Testis (tissue), 3 donors: ENCODE measurements around the gene AFAP1. TPM values are rescaled to one million over a fixed set of nuclear protein-coding genes. Genes with fewer than 3 reads are reported as not detected.
"Not testable (repeated sequence)": the region's sequence is repeated elsewhere in the genome, so short reads cannot be mapped to it uniquely, and the experiment has no call there.

Source experiments
- DNase-seq: peaks from one replicate; pipeline ENCODE4 v3.0.0-alpha.2; 2019
- H3K27ac ChIP-seq, 2 donors: fragments of 200-600 bp; sonication (generic); one replicate each; pipeline ENCODE4 v1.5.1; 2019
- H3K27me3 ChIP-seq: fragments of 200-600 bp; sonication (generic); one replicate; pipeline ENCODE4 v1.5.1; 2019
- H3K36me3 ChIP-seq: fragments of 200-600 bp; sonication (generic); one replicate; pipeline ENCODE4 v1.5.1; 2017; ENCODE audit warnings: low read depth; ENCODE audit errors: missing control alignments
- H3K4me1 ChIP-seq: fragments of 200-600 bp; sonication (generic); one replicate; pipeline ENCODE4 v1.5.1; 2019
- H3K4me3 ChIP-seq, 2 donors: fragments of 200-600 bp; sonication (generic); one replicate each; pipeline ENCODE4 v1.5.1; 2017 to 2019
- H3K9me3 ChIP-seq: fragments of 200-600 bp; sonication (generic); one replicate; pipeline ENCODE4 v1.5.1; 2017
- CTCF ChIP-seq, 3 experiments: fragments of 450-650 bp in 2 of 3; fragments of 200-600 bp in 1 of 3; sonication (generic) in 1 of 3; IDR thresholded peaks; one replicate each; pipeline ENCODE4 v1.5.1; 2016 to 2019; ENCODE audit warnings: antibody characterized with exemption in 3 of 3, mild to moderate bottlenecking in 2 of 3, moderate library complexity in 1 of 3
- POLR2A ChIP-seq: fragments of 450-650 bp; IDR thresholded peaks from one replicate; pipeline ENCODE4 v1.6.1; 2017; ENCODE audit warnings: antibody characterized with exemption, mild to moderate bottlenecking, moderate library complexity
- WGBS, 2 donors: methylation state at CpG; one replicate each; pipeline ENCODE4 v1.1.5; 2018; 5-methylcytosine and 5-hydroxymethylcytosine counted together
- intact Hi-C: fragments of 100-400 bp; cut with DNase I; formaldehyde crosslinking; loops from one replicate; pipeline ENCODE4 v1.15.1; 2023; ENCODE audit warnings: low total_unique reads
- polyA plus RNA-seq: library from polyadenylated mRNA; stranded (reverse); fragments of 350-450 nt; fragmentation: Illumina TruSeq; extraction: RNeasy Lipid Tissue Mini Kit (QIAGEN cat#74804); gene quantifications from one replicate; pipeline ENCODE4 v1.2.3, GENCODE V29; 2014; ENCODE audit warnings: low read depth, low replicate concordance; ENCODE audit not compliant: insufficient read depth
- total RNA-seq, 2 donors: library from RNA; depleted of rRNA; stranded (reverse); fragments of >200 nt; gene quantifications; one replicate each; pipeline ENCODE4 v1.2.3, GENCODE V29; 2016

AFAP1 gene
- total and polyA plus RNA-seq, 3 donors from 2014 or later, result 23.1 to 52.4 (median 51.4) TPM

DNA sequence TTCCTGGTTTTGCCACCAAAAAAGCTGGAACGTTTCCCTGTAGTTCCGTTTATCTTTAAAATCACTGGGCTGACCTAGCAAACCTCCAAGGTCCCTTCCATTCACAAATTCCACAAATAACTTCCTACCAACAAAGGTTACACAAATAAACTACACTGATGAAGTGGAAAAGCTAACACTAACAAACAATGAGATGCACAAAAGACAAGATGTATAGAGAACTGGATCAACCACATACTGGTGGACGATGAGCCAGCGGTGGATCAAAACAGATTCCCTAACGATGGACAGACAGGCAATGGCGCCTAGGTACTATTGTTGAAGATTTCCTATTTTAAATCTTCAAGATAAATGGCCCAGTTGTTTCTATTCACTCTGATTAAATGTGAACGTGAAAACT lies 15.5 kb downstream of the AFAP1 start:
- Histone ChIP-seq H3K4me1 (no peaks in the 10 kb centered on the region), H3K9me3 (no peaks in the 10 kb centered on the region), H3K36me3 (no peaks in the 10 kb centered on the region), H3K4me3 (no peak overlapping the region), H3K27ac (no peak overlapping the region), H3K27me3 (no peaks in the 10 kb centered on the region)
- WGBS, 2 donors, result 71 to 75% methylated on average over 7 of the region's 7 CpGs
- intact Hi-C loops, result no loop called here
- TF ChIP-seq POLR2A (no peak), CTCF (IDR thresholded peaks at IDR 0.05) (no peak)
- DNase-seq, result no peak

DNA sequence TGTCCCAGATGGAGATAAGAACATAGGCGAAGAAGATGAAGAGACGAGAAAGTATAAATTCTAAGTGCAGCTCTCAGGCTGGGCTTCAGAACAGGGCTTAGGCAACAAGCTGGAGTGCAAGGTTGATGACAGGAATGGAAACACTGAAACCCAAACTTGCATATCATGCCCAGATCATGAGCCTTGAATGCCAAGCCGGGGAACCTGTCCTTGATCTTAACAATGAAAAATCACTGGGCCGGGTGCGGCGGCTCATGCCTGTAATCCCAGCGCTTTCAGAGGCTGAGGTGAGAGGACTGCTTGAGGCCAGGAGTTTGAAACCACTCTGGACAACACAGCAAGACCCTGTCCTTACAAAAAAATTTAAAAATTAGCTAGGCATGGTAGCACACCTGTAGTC lies 17.2 kb downstream of the AFAP1 start:
- H3K27me3 ChIP-seq, result no peaks in the 10 kb centered on the region
- no peak overlapping the region for H3K27ac ChIP-seq
- H3K36me3 ChIP-seq, result no peaks in the 10 kb centered on the region
- TF ChIP-seq CTCF (IDR thresholded peaks at IDR 0.05), result no peak
- no peak for TF ChIP-seq POLR2A
- WGBS, 2 donors, result 80 to 90% methylated on average over 7 of the region's 7 CpGs
- intact Hi-C loops, result no loop called here
- no peak overlapping the region for H3K4me3 ChIP-seq
- no peak for DNase-seq
- H3K4me1 ChIP-seq, result no peaks in the 10 kb centered on the region
- no peaks in the 10 kb centered on the region for H3K9me3 ChIP-seq

DNA sequence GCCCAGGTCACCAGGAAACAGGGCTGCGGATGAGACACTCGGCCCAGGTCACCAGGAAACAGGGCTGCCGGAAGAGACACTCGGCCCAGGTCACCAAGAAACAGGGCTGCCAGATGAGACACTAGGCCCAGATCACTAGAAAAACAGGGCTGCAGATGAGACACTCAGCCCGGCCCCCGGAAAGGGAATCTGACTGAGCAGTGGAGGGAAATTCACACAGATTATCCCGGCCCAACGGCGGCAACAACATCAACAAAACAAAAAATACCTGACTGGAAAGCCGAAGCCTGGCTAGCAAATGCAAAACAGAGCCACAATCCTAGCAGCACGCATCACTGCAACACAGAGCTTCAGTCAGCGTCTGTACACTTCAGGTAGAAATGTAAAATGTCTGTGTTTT lies 20.7 kb downstream of the AFAP1 start:
- DNase-seq, result no peak
- TF ChIP-seq CTCF (IDR thresholded peaks at IDR 0.05), result no peak
- TF ChIP-seq POLR2A, result no peak
- intact Hi-C loops, result no loop called here
- no peaks in the 10 kb centered on the region for H3K36me3 ChIP-seq
- no peaks in the 10 kb centered on the region for H3K9me3 ChIP-seq
- H3K27ac ChIP-seq, result no peak overlapping the region
- no peak overlapping the region for H3K4me3 ChIP-seq
- no peaks in the 10 kb centered on the region for H3K4me1 ChIP-seq
- 87 to 89% methylated on average over 12 of the region's 12 CpGs for WGBS, 2 donors
- H3K27me3 ChIP-seq, result no peaks in the 10 kb centered on the region

GRCh38 chr4:7918187-7918586 lies 21.5 kb downstream of the AFAP1 start:
- H3K27ac ChIP-seq, DNase-seq, H3K4me3 ChIP-seq, intact Hi-C loops, H3K4me1 ChIP-seq, H3K36me3 ChIP-seq, H3K27me3 ChIP-seq, H3K9me3 ChIP-seq: not testable (repeated sequence)
- WGBS, 2 donors, result 94 to 97% methylated on average over 7 to 18 of the region's 18 CpGs

- Histone ChIP-seq H3K9me3 (no peaks in the 10 kb centered on the region), H3K4me1 (no peaks in the 10 kb centered on the region), H3K27me3 (no peaks in the 10 kb centered on the region), H3K4me3 (no peak overlapping the region), H3K27ac (no peak overlapping the region), H3K36me3 (no peaks in the 10 kb centered on the region)
- TF ChIP-seq POLR2A (no peak), CTCF (IDR thresholded peaks at IDR 0.05) (no peak)
- intact Hi-C loops, result no loop called here
- 96% methylated on average over 6 of the region's 6 CpGs for WGBS, 2 donors
- no peak for DNase-seq
Measured at GRCh38 chr4:7917669-7918068, 22.0 kb downstream of the AFAP1 start.
